ENCODE results near the gene TERF2IP. TPM values are rescaled to one million over a fixed set of nuclear protein-coding genes. Genes with fewer than 3 reads are reported as not detected.

The TERF2IP gene
- total and polyA plus RNA-seq, 9 of the 15 experiments (the other 6 are each of a cell fraction or from before 2014, with no cell fraction given), result 14.5 to 64.2 (median 47.0) TPM

GRCh38 chr16:75615619-75616018, 32.0 kb upstream of the TERF2IP start (continued):
- TF ChIP-seq PCBP1 (IDR thresholded peaks at IDR 0.05; ENCODE audit: low read depth, low read length, poor library complexity, severe bottlenecking) (no peak), ZBTB40 (IDR thresholded peaks at IDR 0.05) (no peak), ZBTB40 (CRISPR knock-in tag; IDR thresholded peaks at IDR 0.05) (no peak), ARID2 (IDR thresholded peaks at IDR 0.05) (no peak), ZNF551 (CRISPR knock-in tag; IDR thresholded peaks at IDR 0.05) (no peak), ZNF445 (CRISPR knock-in tag; IDR thresholded peaks at IDR 0.05; ENCODE audit: low read depth) (no peak), RBM15 (IDR thresholded peaks at IDR 0.05; ENCODE audit: insufficient read depth, low read length) (no peak)

All from K562 (cell line).